SK-N-SH (cell line): ENCODE results near the gene EIF5. TPM values are rescaled to one million over a fixed set of nuclear protein-coding genes. Genes with fewer than 3 reads are reported as not detected.

Experiments used
- CTCF ChIA-PET: fragments of 300-600, 350-600 bp; formaldehyde crosslinking; extraction: SDS; loops from one replicate; lab custom pipeline; 2021; lab: Yijun Ruan, JAX
- POLR2A ChIA-PET: fragments of 350-600 bp; sonication (Branson Sonifier 250); formaldehyde crosslinking; extraction: SDS; loops from one replicate; lab custom pipeline; 2020; ENCODE audit warnings: antibody characterized with exemption, inconsistent platforms; lab: Yijun Ruan, JAX
- DNase-seq: peaks from one replicate; pipeline ENCODE4 v3.0.0; 2012
- H2AFZ ChIP-seq: fragments of 200-600 bp; sonication (generic); 2 replicates; pipeline ENCODE4 v1.8.1; 2016; ENCODE audit warnings: antibody characterized with exemption, mild to moderate bottlenecking, low read depth
- H3F3A ChIP-seq: fragments of 200-600 bp; sonication (generic); replicated peaks from 2 replicates; pipeline ENCODE3; 2016; ENCODE audit warnings: antibody characterized with exemption, mild to moderate bottlenecking; ENCODE audit not compliant: insufficient read depth
- H3K27ac ChIP-seq, 2 experiments: fragments of 200-500 bp in 1 of 2; fragments of 200-600 bp in 1 of 2; sonication (Bioruptor generic) in 1 of 2; sonication (generic), shearing (Covaris generic) in 1 of 2; 2 replicates each; pipeline versions ENCODE4 v1.5.1 to v1.6.1; 2014 to 2016; ENCODE audit warnings: low read depth in 2 of 2, inconsistent platforms in 1 of 2, low read length in 1 of 2, mild to moderate bottlenecking in 1 of 2, mixed read lengths in 1 of 2
- H3K27me3 ChIP-seq: fragments of 200-600 bp; sonication (generic), shearing (Covaris generic); 2 replicates; pipeline ENCODE4 v1.6.1; 2016; ENCODE audit warnings: mixed run types; ENCODE audit not compliant: insufficient read depth
- H3K36me3 ChIP-seq, 2 experiments: fragments of 200-500 bp in 1 of 2; fragments of 200-600 bp in 1 of 2; sonication (Bioruptor generic) in 1 of 2; sonication (generic) in 1 of 2; replicated peaks in 1 of 2; 2 replicates each; pipeline versions ENCODE3 to v1.5.1; 2014 to 2016; ENCODE audit warnings: low read length in 1 of 2, mild to moderate bottlenecking in 1 of 2; ENCODE audit not compliant: insufficient read depth in 2 of 2, control insufficient read depth in 1 of 2
- H3K4me1 ChIP-seq, 2 experiments: fragments of 200-500 bp in 1 of 2; fragments of 200-600 bp in 1 of 2; sonication (Bioruptor generic) in 1 of 2; sonication (generic), shearing (Covaris generic) in 1 of 2; 2 replicates each; pipeline versions ENCODE4 v1.5.1 to v1.6.1; 2014 to 2016; ENCODE audit warnings: low read depth in 1 of 2, low read length in 1 of 2, mixed run types in 1 of 2; ENCODE audit not compliant: insufficient read depth in 2 of 2, control insufficient read depth in 1 of 2
- H3K4me2 ChIP-seq: fragments of 200-600 bp; sonication (generic), shearing (Covaris generic); 2 replicates; pipeline ENCODE4 v1.6.1; 2017; ENCODE audit warnings: mixed run types
- H3K4me3 ChIP-seq, 2 experiments: fragments of 200-500 bp in 1 of 2; fragments of 200-600 bp in 1 of 2; sonication (Bioruptor generic) in 1 of 2; sonication (generic), shearing (Covaris generic) in 1 of 2; 2 replicates each; pipeline versions ENCODE4 v1.5.1 to v1.8.1; 2014 to 2016; ENCODE audit warnings: low read depth in 2 of 2, inconsistent platforms in 1 of 2, low read length in 1 of 2, mild to moderate bottlenecking in 1 of 2, mixed read lengths in 1 of 2, moderate library complexity in 1 of 2
- H3K79me2 ChIP-seq: fragments of 200-600 bp; sonication (generic); 2 replicates; pipeline ENCODE4 v1.8.1; 2017; ENCODE audit warnings: mild to moderate bottlenecking; ENCODE audit not compliant: insufficient read depth
- H3K9ac ChIP-seq: fragments of 200-600 bp; sonication (generic); 2 replicates; pipeline ENCODE4 v1.6.1; 2017; ENCODE audit warnings: mixed run types
- H3K9me2 ChIP-seq: fragments of 200-600 bp; sonication (generic); 2 replicates; pipeline ENCODE4 v1.6.1; 2017; ENCODE audit warnings: mixed run types
- H3K9me3 ChIP-seq: fragments of 200-600 bp; sonication (generic); 2 replicates; pipeline ENCODE4 v1.6.1; 2017; ENCODE audit warnings: mixed run types, mild to moderate bottlenecking, moderate library complexity
- H4K20me1 ChIP-seq: fragments of 200-600 bp; sonication (generic); 2 replicates; pipeline ENCODE4 v1.6.1; 2017; ENCODE audit warnings: mild to moderate bottlenecking, mixed run types; ENCODE audit not compliant: insufficient read depth
- CHD2 ChIP-seq: fragments of 150-350 bp; IDR thresholded peaks from 2 replicates; pipeline ENCODE4 v1.6.1; 2018; ENCODE audit warnings: low read length; ENCODE audit not compliant: partially characterized antibody
- EP300 ChIP-seq, 2 experiments: IDR thresholded peaks; 2 replicates each; pipeline versions ENCODE4 v1.4.0 to v1.6.1; 2012; ENCODE audit warnings: borderline replicate concordance in 1 of 2, low read depth in 1 of 2, low read length in 1 of 2
- FOSL2 ChIP-seq: IDR thresholded peaks from 2 replicates; pipeline ENCODE4 v1.4.0; 2012; ENCODE audit warnings: low read depth, mild to moderate bottlenecking, moderate library complexity, borderline replicate concordance
- FOXJ3 ChIP-seq: sonication (generic); formaldehyde crosslinking; IDR thresholded peaks from 2 replicates; pipeline ENCODE4 v1.5.1; 2020; ENCODE audit warnings: mild to moderate bottlenecking, missing genetic modification reagents
- FOXM1 ChIP-seq: IDR thresholded peaks from 2 replicates; pipeline ENCODE4 v1.4.0; 2012; ENCODE audit warnings: low read depth, mild to moderate bottlenecking
- GABPA ChIP-seq: IDR thresholded peaks from 2 replicates; pipeline ENCODE4 v1.4.0; 2012; ENCODE audit warnings: low read depth, mild to moderate bottlenecking
- GATA2 ChIP-seq: sonication (generic); formaldehyde crosslinking; IDR thresholded peaks from 2 replicates; pipeline ENCODE4 v1.5.0; 2020; ENCODE audit warnings: mild to moderate bottlenecking, missing genetic modification reagents
- JUND ChIP-seq: IDR thresholded peaks from 2 replicates; pipeline ENCODE4 v1.4.0; 2012
- NFIC ChIP-seq: IDR thresholded peaks from 2 replicates; pipeline ENCODE4 v1.4.0; 2012; ENCODE audit warnings: borderline replicate concordance
- POLR2AphosphoS5 ChIP-seq: IDR thresholded peaks from 2 replicates; pipeline ENCODE4 v1.6.1; 2012; ENCODE audit warnings: low read depth, low read length
- RAD21 ChIP-seq: IDR thresholded peaks from 2 replicates; pipeline ENCODE4 v1.6.1; 2012; ENCODE audit warnings: mild to moderate bottlenecking, low read length
- RFX5 ChIP-seq: IDR thresholded peaks from 2 replicates; pipeline ENCODE4 v1.6.1; 2012; ENCODE audit warnings: mild to moderate bottlenecking, improper control_type of control experiment, low read length
- RXRA ChIP-seq: IDR thresholded peaks from 2 replicates; pipeline ENCODE4 v1.4.0; 2012; ENCODE audit warnings: low read depth, mild to moderate bottlenecking, borderline replicate concordance
- SIN3A ChIP-seq: IDR thresholded peaks from 2 replicates; pipeline ENCODE4 v1.6.1; 2012; ENCODE audit warnings: low read depth, mild to moderate bottlenecking, low read length, moderate library complexity, borderline replicate concordance
- SMC3 ChIP-seq: IDR thresholded peaks from 2 replicates; pipeline ENCODE4 v1.6.1; 2012; ENCODE audit warnings: low read depth, low read length, improper control_type of control experiment
- TEAD4 ChIP-seq: IDR thresholded peaks from 2 replicates; pipeline ENCODE4 v1.4.0; 2012; ENCODE audit warnings: mild to moderate bottlenecking, borderline replicate concordance; ENCODE audit not compliant: insufficient read depth
- YY1 ChIP-seq: IDR thresholded peaks from 2 replicates; pipeline ENCODE4 v1.4.0; 2012; ENCODE audit warnings: low read depth, mild to moderate bottlenecking
- WGBS: methylation state at CpG from one replicate; pipeline ENCODE4 v1.1.6; 2017; ENCODE audit warnings: low lambda C conversion rate; 5-methylcytosine and 5-hydroxymethylcytosine counted together
- polyA plus RNA-seq, 3 experiments: library from polyadenylated mRNA; depleted of rRNA; stranded (reverse); fragments of >200 nt; gene quantifications; 2 replicates each; pipeline ENCODE4 v1.2.3, GENCODE V29; 2012
- TF ChIP-seq, protein P1 (sequence below): IDR thresholded peaks from 2 replicates; pipeline ENCODE4; 2012
- TF ChIP-seq, protein P2 (sequence below): IDR thresholded peaks from 2 replicates; pipeline ENCODE4 v1.4.0; 2012; ENCODE audit warnings: low read depth, borderline replicate concordance
- TF ChIP-seq, protein P3 (sequence below): fragments of 150-350 bp; IDR thresholded peaks from 2 replicates; pipeline ENCODE4 v1.6.1; 2016; ENCODE audit warnings: mild to moderate bottlenecking, low read depth, low read length
- TF ChIP-seq, protein P4 (sequence below): fragments of 150-350 bp; IDR thresholded peaks from 2 replicates; pipeline ENCODE4 v1.6.1; 2017; ENCODE audit warnings: antibody characterized with exemption, low read length, low read depth, borderline replicate concordance

The EIF5 gene
- polyA plus RNA-seq, 1 of the 3 experiments (the other 2 are of a cell fraction), result 127 TPM

DNA sequence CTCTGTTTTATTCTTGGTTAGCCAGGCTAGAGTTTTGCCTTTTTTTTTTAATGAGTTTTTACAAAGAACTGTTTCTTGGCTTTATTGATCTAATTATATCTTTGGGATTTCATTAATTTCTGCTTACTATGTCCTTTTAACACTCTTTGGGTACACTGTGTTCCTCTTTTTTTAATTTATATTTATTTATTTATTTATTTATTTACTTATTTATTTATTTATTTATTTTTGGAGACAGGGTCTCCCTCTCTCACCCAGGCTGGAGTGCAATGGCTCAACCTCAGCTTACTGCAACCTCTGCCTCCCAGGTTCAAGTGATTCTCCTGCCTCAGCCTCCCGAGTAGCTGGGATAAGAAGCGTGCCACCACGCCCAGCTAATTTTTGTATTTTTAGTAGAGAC lies 36.0 kb downstream of the EIF5 start:
- POLR2A ChIA-PET, result no interaction called here
- no peaks in the 10 kb centered on the region for H3K36me3 ChIP-seq
- no peak overlapping the region for H3K9ac ChIP-seq
- CTCF ChIA-PET, result interaction anchor here (0.6 kb wide), 1 partner anchor 78 kb away, joined by 3 read pairs; no protein-coding TSS in a partner anchor
- H3K9me3 ChIP-seq, result no peaks in the 10 kb centered on the region
- H3K9me2 ChIP-seq, result no peaks in the 10 kb centered on the region
- no peaks in the 10 kb centered on the region for H3K27me3 ChIP-seq
- DNase-seq, result no peak
- H2AFZ ChIP-seq, result no peak overlapping the region
- WGBS, result 97% methylated on average over 3 of the region's 3 CpGs
- no peak for TF ChIP-seq CHD2
- no peak for TF ChIP-seq TEAD4
- TF ChIP-seq, protein P1, sequence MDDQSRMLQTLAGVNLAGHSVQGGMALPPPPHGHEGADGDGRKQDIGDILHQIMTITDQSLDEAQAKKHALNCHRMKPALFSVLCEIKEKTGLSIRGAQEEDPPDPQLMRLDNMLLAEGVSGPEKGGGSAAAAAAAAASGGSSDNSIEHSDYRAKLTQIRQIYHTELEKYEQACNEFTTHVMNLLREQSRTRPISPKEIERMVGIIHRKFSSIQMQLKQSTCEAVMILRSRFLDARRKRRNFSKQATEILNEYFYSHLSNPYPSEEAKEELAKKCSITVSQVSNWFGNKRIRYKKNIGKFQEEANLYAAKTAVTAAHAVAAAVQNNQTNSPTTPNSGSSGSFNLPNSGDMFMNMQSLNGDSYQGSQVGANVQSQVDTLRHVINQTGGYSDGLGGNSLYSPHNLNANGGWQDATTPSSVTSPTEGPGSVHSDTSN, result no peak
- TF ChIP-seq EP300 (IDR thresholded peaks at IDR 0.05; ENCODE audit: borderline replicate concordance in 1 of 2, low read depth in 1 of 2, low read length in 1 of 2), result no peak
- TF ChIP-seq, protein P2, sequence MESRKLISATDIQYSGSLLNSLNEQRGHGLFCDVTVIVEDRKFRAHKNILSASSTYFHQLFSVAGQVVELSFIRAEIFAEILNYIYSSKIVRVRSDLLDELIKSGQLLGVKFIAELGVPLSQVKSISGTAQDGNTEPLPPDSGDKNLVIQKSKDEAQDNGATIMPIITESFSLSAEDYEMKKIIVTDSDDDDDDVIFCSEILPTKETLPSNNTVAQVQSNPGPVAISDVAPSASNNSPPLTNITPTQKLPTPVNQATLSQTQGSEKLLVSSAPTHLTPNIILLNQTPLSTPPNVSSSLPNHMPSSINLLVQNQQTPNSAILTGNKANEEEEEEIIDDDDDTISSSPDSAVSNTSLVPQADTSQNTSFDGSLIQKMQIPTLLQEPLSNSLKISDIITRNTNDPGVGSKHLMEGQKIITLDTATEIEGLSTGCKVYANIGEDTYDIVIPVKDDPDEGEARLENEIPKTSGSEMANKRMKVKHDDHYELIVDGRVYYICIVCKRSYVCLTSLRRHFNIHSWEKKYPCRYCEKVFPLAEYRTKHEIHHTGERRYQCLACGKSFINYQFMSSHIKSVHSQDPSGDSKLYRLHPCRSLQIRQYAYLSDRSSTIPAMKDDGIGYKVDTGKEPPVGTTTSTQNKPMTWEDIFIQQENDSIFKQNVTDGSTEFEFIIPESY, result no peak
- TF ChIP-seq FOXJ3 (CRISPR knock-in tag), result no peak
- TF ChIP-seq FOXM1, result no peak
- no peak for TF ChIP-seq GABPA
- TF ChIP-seq POLR2AphosphoS5, result no peak
- TF ChIP-seq FOSL2, result no peak
- TF ChIP-seq SIN3A, result no peak
- no peak for TF ChIP-seq JUND
- no peak for TF ChIP-seq YY1
- TF ChIP-seq RFX5, result no peak
- TF ChIP-seq NFIC, result no peak
- TF ChIP-seq RAD21, result no peak
- H3K79me2 ChIP-seq, result no peaks in the 10 kb centered on the region
- H3K4me3 ChIP-seq, result no peak overlapping the region
- no peaks in the 10 kb centered on the region for H4K20me1 ChIP-seq
- peaks cover 15% of the 10 kb centered on the region for H3F3A ChIP-seq
- no peak overlapping the region for H3K27ac ChIP-seq
- no peak overlapping the region for H3K4me2 ChIP-seq
- H3K4me1 ChIP-seq, result peaks cover 0 to 6% of the 10 kb centered on the region in 2 experiments; a peak in 2 of 4 replicates

DNA sequence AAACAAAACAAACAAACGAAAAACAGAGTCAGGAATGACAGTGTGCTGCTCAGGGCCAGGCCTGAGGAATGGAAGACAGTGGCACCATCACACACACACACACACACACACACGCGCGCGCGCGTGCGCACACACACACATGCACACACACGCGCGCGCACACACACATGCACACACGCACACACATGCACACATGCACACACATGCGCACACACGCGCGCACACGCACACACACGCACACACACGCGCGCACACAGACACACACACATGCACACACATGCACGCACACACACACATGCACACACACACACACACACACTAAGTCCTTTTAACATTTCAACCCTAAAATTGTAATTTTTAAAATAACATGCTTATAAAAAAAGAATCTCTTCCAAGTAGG lies 38.0 kb downstream of the EIF5 start:
- Histone ChIP-seq H3K36me3 (no peaks in the 10 kb centered on the region), H3K9ac (peak overlapping the region; percentile 18; the same call in 1 of the 2 replicates), H3K27ac (peak overlapping the region in 1 of 2 experiments; percentile 51; a peak in 2 of 4 replicates), H3K4me3 (no peak overlapping the region), H3K4me2 (no peak overlapping the region), H3K79me2 (no peaks in the 10 kb centered on the region), H3F3A (peaks cover 15% of the 10 kb centered on the region), H3K9me3 (no peaks in the 10 kb centered on the region), H4K20me1 (no peaks in the 10 kb centered on the region), H3K9me2 (no peaks in the 10 kb centered on the region), H3K4me1 (peaks cover 0 to 6% of the 10 kb centered on the region in 2 experiments; a peak in 2 of 4 replicates), H2AFZ (0 out of 2 replicates have a peak overlapping the region, but pooled peaks have one; percentile 5), H3K27me3 (no peaks in the 10 kb centered on the region)
- POLR2A ChIA-PET, result interaction anchor here (0.8 kb wide), 1 partner anchor 33 kb away, joined by 7 read pairs; no protein-coding TSS in a partner anchor
- DNase-seq, result no peak
- WGBS, result 80% methylated on average over 21 of the region's 23 CpGs
- CTCF ChIA-PET, result no interaction called here
- TF ChIP-seq YY1 (no peak), FOXM1 (no peak), POLR2AphosphoS5 (no peak), EP300 (IDR thresholded peaks at IDR 0.05; ENCODE audit: borderline replicate concordance in 1 of 2, low read depth in 1 of 2, low read length in 1 of 2) (no peak), RFX5 (no peak), JUND (no peak), RXRA (no peak), SMC3 (no peak), NFIC (no peak), GATA2 (CRISPR knock-in tag) (no peak), SIN3A (no peak)
- TF ChIP-seq, protein P3, sequence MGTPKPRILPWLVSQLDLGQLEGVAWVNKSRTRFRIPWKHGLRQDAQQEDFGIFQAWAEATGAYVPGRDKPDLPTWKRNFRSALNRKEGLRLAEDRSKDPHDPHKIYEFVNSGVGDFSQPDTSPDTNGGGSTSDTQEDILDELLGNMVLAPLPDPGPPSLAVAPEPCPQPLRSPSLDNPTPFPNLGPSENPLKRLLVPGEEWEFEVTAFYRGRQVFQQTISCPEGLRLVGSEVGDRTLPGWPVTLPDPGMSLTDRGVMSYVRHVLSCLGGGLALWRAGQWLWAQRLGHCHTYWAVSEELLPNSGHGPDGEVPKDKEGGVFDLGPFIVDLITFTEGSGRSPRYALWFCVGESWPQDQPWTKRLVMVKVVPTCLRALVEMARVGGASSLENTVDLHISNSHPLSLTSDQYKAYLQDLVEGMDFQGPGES, result no peak
- TF ChIP-seq, protein P4, sequence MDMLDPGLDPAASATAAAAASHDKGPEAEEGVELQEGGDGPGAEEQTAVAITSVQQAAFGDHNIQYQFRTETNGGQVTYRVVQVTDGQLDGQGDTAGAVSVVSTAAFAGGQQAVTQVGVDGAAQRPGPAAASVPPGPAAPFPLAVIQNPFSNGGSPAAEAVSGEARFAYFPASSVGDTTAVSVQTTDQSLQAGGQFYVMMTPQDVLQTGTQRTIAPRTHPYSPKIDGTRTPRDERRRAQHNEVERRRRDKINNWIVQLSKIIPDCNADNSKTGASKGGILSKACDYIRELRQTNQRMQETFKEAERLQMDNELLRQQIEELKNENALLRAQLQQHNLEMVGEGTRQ, result no peak
